HG03565 (cell line): Measurements from ENCODE around the gene CMAS.
"Not testable (repeated sequence)": the region's sequence is repeated elsewhere in the genome, so short reads cannot be mapped to it uniquely, and the experiment has no call there.

Source experiments
- ATAC-seq: cut with Tn5 transposase; IDR thresholded peaks from one replicate; pipeline ENCODE4 v1.9.1; 2021; ENCODE audit warnings: mild to moderate bottlenecking, moderate library complexity; ENCODE audit not compliant: unreplicated experiment

The CMAS gene

DNA sequence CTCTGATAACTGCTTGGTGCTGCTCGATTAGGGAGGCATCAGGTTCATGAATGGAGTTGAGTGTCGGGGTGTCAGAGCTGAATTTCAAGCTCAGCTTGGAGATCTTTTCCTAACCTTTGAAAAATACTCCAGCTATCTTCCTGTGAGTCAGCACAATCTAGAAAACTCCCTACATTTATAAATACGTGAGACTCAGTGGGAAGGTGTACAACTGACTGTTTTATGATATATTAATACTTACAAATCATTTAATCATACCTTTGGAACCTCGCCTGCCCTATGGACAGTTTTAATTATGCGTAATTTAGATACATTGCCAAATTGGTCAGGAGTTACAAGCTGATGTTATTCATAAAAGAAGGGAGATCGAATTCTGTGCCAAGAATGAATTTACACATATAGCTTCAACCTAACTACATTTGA is 961 bp downstream of the CMAS start:
- no peak for ATAC-seq

DNA sequence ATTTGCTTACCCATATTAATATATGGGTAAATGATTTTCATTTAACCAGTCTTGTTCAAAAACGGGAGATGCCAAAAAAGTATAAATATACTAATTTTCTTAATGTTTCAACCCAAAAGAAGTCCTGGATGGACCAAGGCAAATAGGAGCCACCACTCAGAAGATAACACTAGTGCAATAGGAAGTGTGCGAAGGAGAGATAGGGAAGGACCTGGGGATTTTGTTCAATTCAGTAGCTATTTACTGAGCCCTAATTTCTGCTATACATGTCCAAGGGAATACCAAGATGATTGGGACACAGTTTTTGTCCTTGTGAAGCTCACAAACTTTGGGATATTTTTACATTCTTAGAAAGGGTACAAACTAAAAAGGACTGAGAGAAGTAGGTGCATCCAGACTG is 1.5 kb downstream of the CMAS start:
- ATAC-seq: no peak

DNA sequence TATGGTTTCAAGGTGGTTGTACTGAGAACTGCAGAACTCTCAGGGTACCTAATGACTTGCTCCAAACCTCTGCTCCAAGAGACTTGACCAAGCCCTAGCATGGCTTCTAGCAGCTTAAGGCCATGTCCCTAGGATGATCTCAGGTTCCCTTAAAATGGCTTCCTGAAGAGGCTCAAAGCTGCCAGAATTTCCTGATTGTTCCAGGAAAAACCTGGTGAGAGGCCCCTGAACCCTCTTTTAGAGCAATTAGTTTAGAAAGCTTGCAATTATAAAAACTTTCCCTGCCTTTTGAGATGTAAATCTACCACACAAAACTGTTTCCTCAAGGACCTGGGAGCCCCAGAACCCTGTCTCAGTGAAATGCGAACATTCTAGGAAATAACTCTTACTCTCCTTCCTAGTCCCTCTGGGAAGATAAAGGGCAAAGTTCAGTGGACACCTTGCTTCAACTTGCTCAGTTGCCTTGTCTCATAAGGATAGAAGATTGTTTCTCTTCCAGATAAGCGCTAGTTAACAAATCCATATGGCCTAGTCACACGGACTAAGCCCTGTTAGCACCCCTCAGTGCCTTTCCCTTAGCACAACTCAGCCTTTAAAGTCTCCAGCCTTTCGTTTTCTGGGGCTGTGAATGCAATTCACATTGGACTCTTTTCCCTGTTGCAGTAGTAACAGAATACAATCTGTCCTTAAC is 2.5 kb downstream of the CMAS start:
- no peak for ATAC-seq

DNA sequence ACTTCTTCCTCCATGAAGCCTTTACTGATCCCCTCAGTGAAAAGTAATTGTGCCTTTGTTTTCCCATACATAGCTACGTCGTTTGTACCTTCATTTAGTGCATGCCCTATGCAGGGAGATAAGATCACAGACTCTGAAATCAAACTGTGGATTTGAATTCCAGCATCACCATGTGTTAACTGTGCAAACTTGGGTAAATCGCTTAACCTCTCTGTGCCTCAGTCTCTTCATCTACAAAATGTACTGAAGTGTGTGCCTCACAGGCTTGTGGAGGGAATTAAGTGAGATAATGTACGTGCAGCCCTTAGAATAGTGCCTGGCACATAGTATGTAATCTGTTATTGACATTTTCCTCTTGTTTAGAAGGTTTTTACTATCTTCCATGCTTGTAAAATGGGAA is 4.1 kb downstream of the CMAS start:
- no peak for ATAC-seq

DNA sequence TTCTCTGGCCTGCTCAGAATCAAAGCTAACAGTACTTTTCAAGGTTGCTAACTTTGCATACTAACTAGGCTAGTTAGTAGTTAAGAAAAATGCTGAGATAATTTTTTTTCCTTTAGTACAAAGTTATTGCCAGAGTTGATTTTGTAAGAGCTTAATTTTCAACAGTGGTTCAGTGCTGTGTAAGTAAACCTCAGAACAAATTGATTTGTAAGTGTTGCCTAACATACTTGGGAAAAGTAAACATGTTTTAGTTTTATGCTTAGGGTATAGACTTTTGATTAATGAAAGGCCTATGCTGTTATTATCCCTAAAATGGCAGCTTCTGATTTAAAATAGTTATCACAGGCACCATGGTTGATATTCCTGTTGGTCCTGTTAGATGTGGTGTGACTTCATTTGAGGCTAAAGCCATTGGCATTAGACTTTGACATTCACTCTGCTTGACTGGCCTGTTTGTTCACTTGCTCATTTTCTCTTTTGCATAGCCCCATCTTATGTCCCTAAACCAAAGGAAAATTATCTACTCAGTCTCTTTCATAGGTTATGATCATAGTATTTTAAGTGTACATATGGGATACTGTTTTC is 5.2 kb downstream of the CMAS start:
- ATAC-seq: no peak

DNA sequence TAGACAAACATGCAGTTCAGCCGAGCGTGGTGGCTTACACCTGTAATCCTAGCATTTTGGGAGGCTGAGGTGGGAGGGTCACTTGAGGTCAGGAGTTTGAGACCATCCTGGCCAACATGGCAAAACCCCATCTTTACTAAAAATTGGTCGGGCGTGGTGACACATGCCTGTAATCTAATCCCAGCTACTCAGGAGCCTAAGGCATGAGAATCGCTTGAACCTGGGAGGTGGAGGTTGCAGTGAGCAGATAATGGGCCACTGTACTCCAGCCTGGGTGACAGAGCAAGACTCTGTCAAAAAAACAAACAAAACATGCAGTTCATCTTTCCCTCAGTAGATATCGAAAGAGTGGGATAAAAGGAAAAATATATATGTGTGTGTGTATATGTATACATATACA is 7.0 kb downstream of the CMAS start:
- not testable (repeated sequence) for ATAC-seq

DNA sequence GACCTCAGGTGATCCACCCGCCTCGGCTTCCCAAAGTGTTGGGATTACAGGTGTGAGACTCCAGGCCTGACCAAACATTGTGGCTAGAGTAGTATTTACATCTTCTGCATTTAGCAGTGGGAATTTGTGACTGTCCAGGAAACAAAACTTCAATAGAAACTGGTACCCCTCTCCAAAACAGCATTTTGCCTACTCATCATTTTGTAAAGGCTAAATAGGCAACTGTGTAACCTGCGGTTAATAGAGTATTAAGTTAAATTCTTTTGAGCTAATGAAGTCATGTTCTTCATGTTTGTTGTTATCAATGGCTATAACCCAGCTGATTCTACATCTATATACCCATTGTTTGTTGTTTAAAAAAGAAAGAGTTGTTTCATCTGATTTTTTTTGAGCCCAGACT is 8.1 kb downstream of the CMAS start:
- ATAC-seq: no peak

DNA sequence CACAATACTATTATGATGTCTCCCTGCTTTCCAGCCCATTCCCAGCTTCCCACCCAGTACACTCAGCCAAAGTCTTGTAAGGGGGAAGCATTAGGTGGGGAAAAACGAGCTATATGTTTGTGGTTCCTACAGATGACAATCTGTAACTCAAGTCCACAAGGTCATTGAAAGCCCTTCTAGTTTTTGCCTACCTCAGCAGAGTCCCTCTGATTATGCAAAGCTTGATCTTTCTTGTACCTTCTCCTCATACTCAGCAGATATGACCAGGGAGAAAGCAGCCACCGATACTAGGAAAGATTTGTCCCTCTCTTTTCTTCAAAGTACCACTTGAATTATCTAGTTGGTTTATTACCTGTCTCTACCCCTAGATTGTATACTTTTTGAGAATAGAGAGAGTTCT is 10.6 kb downstream of the CMAS start:
- no peak for ATAC-seq

DNA sequence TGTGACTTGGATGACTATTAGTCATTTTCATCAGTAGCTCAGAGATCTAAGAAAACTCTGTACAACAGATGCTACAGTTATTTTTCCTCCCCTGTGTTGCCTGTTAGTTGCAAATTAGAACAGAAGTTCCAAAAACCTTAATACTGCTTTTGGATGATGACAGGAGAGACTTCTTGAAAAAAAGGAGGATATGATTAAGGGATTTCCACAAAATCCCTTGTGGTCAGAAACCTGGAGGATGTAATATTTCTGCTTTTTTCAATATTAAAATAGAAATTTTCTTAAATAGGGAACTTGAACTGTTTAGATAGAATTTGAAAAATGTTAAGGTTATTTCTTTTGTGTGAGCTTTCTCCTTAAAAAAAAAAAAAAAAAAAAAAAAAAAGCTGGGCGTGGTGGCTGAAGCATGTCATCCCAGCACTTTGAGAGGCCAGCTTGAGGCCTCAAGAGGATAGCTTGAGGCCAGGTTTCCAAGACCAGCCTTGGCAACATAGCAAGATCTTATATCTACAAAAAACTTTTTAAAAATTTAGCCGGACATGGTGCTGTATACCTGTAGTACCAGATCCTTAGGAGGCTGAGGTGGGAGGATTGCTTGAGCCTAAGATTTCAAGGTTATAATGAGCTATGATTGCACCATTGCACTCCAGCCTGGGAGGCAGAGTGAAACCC is 14.1 kb downstream of the CMAS start:
- no peak for ATAC-seq

DNA sequence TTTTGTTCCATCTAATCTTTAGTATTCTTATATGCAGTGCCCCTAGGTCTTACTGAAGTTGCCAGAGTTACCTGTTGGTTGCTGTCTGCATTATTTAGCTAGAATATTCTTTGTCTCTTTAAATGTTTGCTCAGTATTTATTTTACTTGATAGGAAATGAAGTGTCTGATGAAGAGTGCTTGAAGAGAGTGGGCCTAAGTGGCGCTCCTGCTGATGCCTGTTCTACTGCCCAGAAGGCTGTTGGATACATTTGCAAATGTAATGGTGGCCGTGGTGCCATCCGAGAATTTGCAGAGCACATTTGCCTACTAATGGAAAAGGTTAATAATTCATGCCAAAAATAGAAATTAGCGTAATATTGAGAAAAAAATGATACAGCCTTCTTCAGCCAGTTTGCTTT is 18.9 kb downstream of the CMAS start:
- ATAC-seq: no peak

DNA sequence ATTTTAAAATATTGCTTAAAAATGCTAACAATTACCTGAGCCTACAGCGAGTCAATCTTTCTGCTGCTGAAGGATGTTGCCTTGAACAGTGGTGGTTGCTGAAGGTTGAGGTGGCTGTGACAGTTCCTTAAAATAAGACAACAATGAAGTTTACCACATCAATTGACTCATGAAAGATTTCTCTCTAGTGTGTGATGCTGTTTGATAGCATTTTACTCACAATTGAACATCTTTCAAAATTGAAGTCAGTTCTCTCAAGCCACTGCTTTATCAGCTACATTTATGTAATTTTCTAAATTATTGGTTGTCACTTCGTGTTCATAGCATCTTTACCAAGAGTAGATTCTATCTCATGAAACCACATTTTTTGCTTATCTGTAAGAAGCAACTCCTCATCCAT is 20.3 kb downstream of the CMAS start:
- ATAC-seq: no peak

DNA sequence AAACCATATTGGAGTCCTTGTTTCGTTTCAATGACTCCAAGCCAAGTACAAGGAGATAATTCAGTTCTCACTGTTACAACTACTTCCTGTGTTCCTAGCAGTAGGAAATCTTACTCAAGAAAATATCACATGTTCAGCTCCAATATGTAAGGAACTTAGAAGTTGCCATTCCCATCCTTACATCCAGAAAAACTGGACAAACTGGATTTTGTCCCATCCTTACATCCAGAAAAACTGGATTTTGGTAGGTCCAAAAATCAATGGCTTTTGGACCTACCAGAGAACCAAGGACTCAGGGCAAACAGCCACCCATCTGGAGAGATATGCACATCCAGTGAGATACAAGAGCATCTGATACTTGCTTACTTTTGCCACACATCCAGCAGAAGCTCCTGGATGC is 23.8 kb downstream of the CMAS start:
- ATAC-seq: no peak

DNA sequence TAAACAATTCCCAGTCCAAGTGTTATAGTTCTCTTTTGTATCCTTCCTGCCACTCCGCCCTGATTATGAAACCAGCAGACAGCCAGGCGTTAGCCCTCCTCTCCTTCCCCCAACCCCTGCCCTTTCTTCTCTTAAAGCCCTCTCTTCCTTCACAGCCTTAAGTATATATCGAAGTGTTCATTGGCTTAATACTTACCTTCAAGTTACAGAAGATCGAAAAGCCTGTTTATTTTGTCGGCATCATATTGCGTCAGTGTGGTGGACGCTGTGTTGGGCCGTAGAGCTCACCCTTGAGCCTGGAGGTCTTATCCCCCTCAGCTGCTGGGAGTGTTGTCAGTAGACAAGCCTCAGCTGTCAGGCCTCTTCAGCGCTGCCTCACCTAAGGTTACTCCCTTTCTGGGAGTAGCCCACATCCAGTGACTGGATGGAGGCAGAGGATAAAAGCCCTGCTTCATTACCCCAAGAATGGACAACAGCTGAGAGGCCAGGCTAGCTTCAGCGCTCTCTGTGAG is 36.2 kb downstream of the CMAS start:
- ATAC-seq: no peak

DNA sequence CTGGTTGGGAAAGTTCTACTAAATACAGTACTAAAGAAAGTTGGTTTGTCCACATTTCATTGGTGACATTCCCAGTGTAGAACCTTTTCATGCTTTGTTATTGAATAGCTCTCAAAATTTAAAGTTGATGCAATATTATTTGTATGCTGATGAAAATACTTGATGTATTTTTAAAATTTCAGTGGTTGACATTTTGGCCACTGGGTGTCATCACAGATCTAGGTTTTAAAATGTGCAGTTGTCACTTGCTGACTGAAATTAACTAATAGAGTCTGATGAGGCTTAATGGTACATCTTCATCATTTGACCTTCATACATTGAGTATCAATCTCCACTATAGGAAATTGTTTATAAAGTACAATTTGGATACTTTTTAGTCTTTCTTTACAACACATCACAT is 37.1 kb downstream of the CMAS start:
- peak; percentile 55 for ATAC-seq

DNA sequence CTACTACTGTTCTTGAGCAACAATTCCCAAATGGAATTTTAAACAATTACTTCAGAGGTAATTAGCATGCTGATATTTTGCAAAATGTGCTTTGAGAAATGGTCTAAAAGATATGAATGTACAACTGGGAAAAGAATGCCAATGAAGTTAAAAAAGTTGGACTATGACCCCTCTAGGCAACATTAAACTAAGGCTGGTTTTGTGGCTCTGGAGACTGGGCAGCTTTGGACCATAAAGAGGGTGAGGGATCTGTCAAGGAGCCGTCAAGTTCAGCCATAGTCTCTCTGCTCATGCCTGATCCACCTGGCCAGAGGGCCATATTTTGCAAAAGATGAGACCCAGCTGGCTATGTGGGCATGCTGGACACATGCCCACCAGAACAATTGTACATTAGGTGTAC is 38.8 kb downstream of the CMAS start:
- ATAC-seq: no peak

DNA sequence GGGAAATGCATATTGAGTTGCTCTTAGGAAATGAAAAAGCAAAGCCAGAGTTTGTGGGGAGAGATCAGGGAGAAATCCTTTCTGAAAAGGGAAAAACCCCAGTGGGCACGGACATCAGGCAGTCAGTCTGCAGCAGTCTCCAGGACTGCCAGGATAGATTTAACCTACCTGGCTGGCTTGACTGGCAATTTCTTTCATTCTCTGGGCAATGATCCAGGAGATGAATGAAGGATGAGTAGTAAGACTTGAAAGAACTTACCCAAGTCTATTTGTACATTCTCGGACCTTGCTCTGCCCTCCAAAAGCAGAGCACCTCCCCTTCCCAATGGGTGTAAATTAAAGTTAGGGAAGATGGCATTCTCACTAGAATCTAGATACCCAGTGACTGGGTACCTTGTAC is 42.9 kb downstream of the CMAS start:
- ATAC-seq: no peak

DNA sequence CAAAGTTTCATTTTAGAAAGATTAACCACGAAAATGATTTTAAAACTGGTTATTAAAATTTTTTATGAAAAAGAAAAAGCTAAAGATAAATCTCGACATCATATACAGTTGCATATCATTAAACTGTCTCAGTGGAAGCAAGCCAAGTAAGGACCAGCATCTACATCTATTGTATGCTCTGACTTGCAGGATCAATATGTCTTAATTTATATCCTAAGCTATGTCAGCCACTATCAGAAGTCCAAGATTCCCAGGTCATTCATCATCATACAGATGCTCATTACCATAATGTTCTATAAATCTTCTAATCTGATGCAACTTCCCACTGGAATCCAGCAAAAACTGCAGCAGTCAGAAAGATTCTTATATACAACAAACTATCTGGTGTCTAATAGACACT is 43.5 kb downstream of the CMAS start:
- no peak for ATAC-seq

DNA sequence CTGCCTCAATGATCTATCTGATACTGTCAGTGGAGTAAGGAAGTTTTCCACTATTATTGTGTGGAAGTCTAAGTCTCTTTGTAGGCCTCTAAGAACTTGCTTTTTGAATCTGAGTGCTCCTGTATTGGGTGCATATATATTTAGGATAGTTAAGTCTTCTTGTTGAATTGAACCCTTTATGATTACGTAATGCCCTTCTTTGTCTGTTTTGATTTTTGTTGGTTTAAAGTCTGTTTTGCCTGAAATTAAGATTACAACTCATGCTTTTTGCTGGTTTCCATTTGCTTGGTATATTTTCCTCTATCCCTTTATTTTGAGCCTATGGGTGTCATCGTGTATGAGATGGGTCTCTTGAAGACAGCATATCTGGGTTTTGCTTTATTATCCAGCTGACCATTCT is 53.0 kb downstream of the CMAS start:
- not testable (repeated sequence) for ATAC-seq

DNA sequence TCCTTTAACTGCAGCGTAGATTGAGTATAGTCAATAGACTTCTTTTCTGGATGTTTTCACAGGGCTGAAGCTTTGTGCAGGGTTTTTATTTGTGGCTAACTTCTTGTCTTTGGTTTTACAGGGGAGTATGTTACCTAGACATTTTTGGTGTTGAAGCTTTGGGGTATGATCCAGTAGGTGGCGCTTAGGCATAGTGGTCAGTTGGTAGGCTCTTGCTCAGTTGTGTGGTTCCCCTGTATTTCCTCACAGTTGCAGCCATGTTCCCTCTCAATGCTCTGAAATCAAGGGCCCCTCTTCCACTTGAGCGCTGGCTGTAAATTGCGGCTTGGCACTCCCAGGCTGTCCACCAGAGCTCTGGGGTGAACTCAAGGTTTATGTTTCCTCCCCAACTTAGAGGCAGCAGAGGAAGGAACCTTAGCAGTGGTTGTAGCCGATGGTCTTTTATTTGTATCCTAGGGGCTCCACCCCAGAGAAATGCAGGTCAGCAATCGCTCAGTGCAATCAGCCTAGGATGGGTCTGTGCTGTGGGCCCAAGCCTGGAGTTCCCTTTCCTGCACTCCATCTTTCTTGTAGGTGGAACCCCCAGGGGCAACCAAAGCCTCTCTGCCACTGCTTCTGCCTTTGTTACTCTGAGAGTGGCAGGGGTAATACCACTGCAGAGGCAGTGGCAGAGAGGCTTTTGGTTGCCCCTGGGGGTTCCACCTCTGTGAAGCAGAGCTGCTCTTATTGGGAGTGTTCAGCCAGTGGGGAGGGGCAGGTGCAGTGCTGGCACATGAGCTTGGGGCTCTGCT is 55.1 kb downstream of the CMAS start:
- ATAC-seq: peak; percentile 65

DNA sequence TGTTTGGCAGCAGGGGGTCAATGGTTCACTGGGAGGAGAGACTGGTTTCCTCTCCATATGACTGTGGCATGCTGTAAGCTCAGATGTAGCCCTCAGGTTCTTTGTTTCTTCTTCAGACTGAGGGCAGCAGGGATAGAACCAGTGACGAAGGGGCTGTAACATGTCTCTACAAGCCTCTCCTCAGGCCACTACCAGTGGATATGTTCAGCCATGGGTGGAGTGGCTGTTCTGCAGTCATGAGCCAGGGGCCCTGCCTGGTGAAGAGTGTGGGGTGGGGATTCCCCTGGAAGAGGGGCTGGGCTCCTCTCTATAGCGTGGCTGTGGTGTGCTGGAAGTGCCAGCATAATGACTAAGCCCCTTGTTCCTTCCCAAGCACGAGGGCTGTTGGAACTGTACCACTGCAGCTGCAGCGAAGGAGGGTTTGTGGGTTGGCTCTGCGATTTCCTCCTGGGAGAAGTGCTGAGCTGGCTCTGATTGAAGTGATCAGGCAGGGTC is 55.8 kb downstream of the CMAS start:
- peak; percentile 21 for ATAC-seq

DNA sequence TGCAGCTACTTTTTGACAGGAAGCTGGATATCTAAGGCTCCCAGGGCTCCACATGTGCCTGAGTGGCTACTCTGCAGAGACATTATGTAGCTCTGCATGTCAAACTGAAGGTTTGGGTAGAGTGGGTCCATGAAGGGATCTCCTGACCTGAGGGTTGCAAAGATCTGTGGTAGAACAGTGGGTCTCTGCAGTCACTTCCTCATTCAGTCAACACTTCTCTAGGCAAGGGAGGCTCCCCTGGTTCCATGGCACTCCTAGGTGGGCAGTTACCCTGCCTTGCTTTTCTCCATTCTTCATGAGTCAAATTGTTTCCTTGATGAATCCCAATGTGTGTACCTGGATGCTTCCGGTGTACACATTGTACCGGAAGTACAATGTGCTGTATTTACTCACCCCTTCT is 57.4 kb downstream of the CMAS start:
- ATAC-seq: no peak
